ENCODE results near the gene GYS2.

GYS2 gene

DNA sequence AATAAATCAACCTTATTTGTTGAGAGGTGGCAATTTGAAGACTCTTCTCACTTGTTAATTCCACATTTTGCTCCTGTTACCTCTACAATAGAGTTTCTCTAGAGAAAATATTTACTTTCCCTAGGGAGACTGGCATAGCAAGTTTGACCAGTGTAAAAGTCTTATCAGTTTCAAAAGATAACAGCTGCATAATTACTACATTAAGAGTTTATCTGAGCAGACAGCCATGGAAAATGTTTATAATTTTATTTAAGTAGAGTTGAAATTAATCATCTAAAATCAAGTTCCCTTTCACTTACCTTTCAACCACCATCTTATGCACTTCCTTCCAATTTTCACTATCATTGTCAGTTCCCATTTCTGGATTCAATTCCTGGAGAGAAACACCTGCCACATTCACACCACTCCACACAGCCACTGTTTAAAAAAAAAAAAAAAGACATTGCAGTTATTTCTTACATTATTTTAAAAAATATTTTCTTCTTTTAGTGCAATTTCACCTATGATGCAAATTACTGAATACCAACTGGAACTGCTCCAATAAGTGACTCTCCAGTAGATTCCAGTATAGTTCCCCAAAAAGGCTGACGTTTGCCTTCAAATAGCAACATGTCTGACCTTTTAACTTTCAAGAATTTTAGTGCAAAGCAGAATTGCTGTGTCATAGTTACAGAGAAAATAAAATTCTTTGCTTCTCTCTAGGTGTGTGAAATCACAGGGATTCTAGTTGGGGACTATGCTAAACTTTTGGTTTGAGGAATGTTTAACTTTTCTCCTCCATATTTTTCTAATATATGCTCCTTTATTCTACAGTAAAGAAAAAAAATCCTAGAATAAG lies 33.6 kb upstream of the GYS2 start:
- Histone ChIP-seq H3K9me3 (ENCODE audit: control insufficient read depth, insufficient read depth, low read length) (no peaks in the 10 kb centered on the region), H3K27ac (ENCODE audit: low read length) (no peak overlapping the region), H3K27me3 (ENCODE audit: control insufficient read depth, insufficient read depth, low read length) (no peaks in the 10 kb centered on the region), H3K36me3 (ENCODE audit: control insufficient read depth, insufficient read depth, low read length) (peaks cover 22% of the 10 kb centered on the region; the same call in 1 of the 2 replicates), H3K4me1 (ENCODE audit: control insufficient read depth, insufficient read depth, low read length) (no peaks in the 10 kb centered on the region), H3K4me3 (ENCODE audit: low read length) (no peak overlapping the region)
- no CpG with 5 or more reads among the region's 1 CpG for WGBS (ENCODE audit: insufficient coverage, insufficient read length)
- DNase-seq (ENCODE audit: low read depth, low spot score): no peak

DNA sequence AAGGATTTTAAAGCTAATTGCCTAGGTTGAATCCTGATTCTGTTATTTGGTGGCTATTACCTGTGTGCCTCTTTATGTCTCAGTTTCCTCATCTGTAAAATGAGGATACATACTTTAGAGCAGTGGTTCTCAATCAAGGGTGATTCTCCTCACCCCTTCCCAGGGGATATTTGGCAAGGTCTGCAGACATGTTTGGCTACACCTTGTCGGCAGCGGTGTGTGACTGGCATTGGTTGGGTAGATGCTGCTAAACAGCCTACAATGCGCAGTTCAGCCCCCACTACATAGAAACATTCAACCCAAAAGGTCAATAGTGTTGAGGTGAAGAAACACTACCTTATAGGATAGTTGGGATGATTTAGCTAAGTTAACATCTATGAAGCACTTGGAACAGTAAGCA lies 29.6 kb upstream of the GYS2 start:
- H3K36me3 ChIP-seq (ENCODE audit: control insufficient read depth, insufficient read depth, low read length): peaks cover 11% of the 10 kb centered on the region; the same call in 1 of the 2 replicates
- no peak overlapping the region for H3K27ac ChIP-seq (ENCODE audit: low read length)
- no CpG with 5 or more reads among the region's 3 CpGs for WGBS (ENCODE audit: insufficient coverage, insufficient read length)

DNA sequence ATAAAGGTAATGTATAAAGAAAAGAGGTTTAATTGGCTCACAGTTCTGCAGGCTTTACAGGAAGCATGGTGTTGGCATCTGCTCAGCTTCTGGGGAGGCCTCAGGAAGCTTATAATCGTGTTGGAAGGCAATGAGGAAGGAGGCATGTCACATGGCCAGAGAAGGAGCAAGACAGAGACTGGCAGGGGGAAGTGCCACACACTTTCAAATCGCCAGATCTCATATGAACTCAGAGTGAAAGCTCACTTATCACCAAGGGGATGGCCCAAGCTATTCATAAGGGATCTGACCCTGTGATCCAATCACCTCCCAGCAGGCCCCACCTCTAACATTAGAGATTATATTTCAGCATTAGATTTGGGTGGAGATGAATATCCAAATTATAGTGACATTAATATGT lies 26.7 kb upstream of the GYS2 start:
- Histone ChIP-seq H3K4me1 (ENCODE audit: control insufficient read depth, insufficient read depth, low read length) (no peaks in the 10 kb centered on the region), H3K36me3 (ENCODE audit: control insufficient read depth, insufficient read depth, low read length) (peaks cover 11% of the 10 kb centered on the region; the same call in 1 of the 2 replicates), H3K9me3 (ENCODE audit: control insufficient read depth, insufficient read depth, low read length) (no peaks in the 10 kb centered on the region), H3K27me3 (ENCODE audit: control insufficient read depth, insufficient read depth, low read length) (no peaks in the 10 kb centered on the region), H3K4me3 (ENCODE audit: low read length) (no peak overlapping the region), H3K27ac (ENCODE audit: low read length) (no peak overlapping the region)
- WGBS (ENCODE audit: insufficient coverage, insufficient read length): no CpG with 5 or more reads among the region's 2 CpGs
- DNase-seq (ENCODE audit: low read depth, low spot score): no peak

More for the DNA sequence above, 29.6 kb upstream of the GYS2 start:
- H3K27me3 ChIP-seq (ENCODE audit: control insufficient read depth, insufficient read depth, low read length): no peaks in the 10 kb centered on the region
- no peaks in the 10 kb centered on the region for H3K9me3 ChIP-seq (ENCODE audit: control insufficient read depth, insufficient read depth, low read length)
- no peaks in the 10 kb centered on the region for H3K4me1 ChIP-seq (ENCODE audit: control insufficient read depth, insufficient read depth, low read length)
- H3K4me3 ChIP-seq (ENCODE audit: low read length): no peak overlapping the region
- no peak for DNase-seq (ENCODE audit: low read depth, low spot score)

DNA sequence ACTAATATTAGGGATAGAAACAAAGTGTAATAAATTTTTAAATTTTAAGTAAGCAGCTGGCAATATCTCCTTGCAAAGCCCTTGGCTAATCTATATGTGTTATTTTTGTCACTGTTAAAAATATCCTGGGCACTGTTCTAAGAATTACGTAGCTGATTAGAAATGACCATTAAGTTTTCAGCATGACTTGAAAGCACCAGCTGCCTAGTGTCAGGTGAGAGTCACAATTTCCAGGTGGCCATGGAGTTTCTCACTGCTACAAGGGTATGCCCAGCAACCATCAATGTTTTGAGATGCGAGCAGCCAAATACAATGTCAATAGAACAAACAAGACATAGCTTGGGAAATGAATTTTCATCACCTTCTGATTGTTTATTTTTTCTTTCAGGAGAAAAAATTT lies 23.3 kb upstream of the GYS2 start:
- Histone ChIP-seq H3K4me1 (ENCODE audit: control insufficient read depth, insufficient read depth, low read length) (no peaks in the 10 kb centered on the region), H3K27ac (ENCODE audit: low read length) (no peak overlapping the region), H3K9me3 (ENCODE audit: control insufficient read depth, insufficient read depth, low read length) (no peaks in the 10 kb centered on the region), H3K27me3 (ENCODE audit: control insufficient read depth, insufficient read depth, low read length) (no peaks in the 10 kb centered on the region), H3K4me3 (ENCODE audit: low read length) (no peak overlapping the region), H3K36me3 (ENCODE audit: control insufficient read depth, insufficient read depth, low read length) (no peaks in the 10 kb centered on the region)
- no peak for DNase-seq (ENCODE audit: low read depth, low spot score)
- WGBS (ENCODE audit: insufficient coverage, insufficient read length): no CpG with 5 or more reads among the region's 2 CpGs

DNA sequence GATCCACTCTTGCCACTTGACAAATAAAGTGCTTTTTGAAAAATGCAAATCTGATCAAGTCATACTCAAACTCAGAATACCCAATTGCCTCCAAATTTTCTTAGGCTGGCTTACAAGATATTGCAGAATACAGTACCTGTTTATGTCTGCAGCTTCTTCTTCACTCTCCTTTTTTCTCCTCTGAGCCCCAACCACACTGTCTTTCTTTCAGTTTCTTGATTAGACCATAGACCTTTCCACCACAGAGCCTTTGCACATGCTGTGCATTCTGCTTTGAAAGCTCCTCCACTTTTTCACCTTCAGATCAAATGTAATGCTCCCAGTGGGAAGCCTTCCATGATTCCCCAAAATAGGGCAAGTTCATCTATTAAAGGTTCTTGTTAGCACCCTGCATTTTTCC lies 13.9 kb upstream of the GYS2 start:
- no peaks in the 10 kb centered on the region for H3K27me3 ChIP-seq (ENCODE audit: control insufficient read depth, insufficient read depth, low read length)
- no peak overlapping the region for H3K4me3 ChIP-seq (ENCODE audit: low read length)
- H3K36me3 ChIP-seq (ENCODE audit: control insufficient read depth, insufficient read depth, low read length): no peaks in the 10 kb centered on the region
- H3K27ac ChIP-seq (ENCODE audit: low read length): no peak overlapping the region
- H3K4me1 ChIP-seq (ENCODE audit: control insufficient read depth, insufficient read depth, low read length): no peaks in the 10 kb centered on the region
- no peaks in the 10 kb centered on the region for H3K9me3 ChIP-seq (ENCODE audit: control insufficient read depth, insufficient read depth, low read length)
- no peak for DNase-seq (ENCODE audit: low read depth, low spot score)

DNA sequence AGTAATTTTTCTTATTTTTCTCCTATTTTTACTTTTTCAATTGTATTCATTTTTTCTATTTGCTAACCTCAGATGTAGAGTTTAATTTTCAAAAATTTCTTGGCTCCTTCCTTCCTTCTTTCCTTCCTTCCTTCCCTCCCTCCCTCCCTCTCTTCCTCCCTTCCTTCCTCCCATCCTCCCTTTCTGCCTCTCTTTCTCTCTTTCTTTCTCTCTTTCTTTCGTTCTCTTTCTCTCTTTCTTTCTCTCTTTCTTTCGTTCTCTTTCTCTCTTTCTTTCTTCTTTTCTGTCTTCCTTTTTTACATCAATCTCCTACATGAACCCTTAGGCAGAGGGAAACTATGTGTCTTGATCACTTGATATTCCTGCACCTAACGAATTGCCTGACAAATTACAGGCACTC lies 12.4 kb upstream of the GYS2 start:
- no CpG with 5 or more reads among the region's 3 CpGs for WGBS (ENCODE audit: insufficient coverage, insufficient read length)
- no peak overlapping the region for H3K4me3 ChIP-seq (ENCODE audit: low read length)
- H3K36me3 ChIP-seq (ENCODE audit: control insufficient read depth, insufficient read depth, low read length): no peaks in the 10 kb centered on the region
- no peak overlapping the region for H3K27ac ChIP-seq (ENCODE audit: low read length)
- H3K4me1 ChIP-seq (ENCODE audit: control insufficient read depth, insufficient read depth, low read length): no peaks in the 10 kb centered on the region
- DNase-seq (ENCODE audit: low read depth, low spot score): no peak
- H3K9me3 ChIP-seq (ENCODE audit: control insufficient read depth, insufficient read depth, low read length): no peaks in the 10 kb centered on the region
- no peaks in the 10 kb centered on the region for H3K27me3 ChIP-seq (ENCODE audit: control insufficient read depth, insufficient read depth, low read length)

DNA sequence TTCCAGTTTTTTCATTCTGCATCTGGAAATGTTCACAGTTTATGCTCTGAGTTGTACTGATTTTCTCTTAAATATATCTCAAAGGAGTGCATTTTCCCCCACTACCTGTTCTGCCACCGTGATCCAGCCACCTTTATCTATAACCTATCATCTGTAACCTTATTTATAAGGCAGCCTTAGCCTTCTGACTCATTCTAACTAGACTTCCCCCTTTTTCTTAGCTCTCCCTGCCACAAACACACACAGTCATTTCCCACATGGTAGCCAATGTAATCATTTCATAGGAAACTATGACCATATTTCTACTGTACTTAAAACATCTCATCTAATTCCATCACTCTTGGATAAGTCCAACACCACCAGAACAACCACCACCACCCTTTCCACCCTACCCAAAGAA lies 10.8 kb upstream of the GYS2 start:
- no peak for DNase-seq (ENCODE audit: low read depth, low spot score)
- Histone ChIP-seq H3K27ac (ENCODE audit: low read length) (no peak overlapping the region), H3K27me3 (ENCODE audit: control insufficient read depth, insufficient read depth, low read length) (no peaks in the 10 kb centered on the region), H3K4me3 (ENCODE audit: low read length) (no peak overlapping the region), H3K36me3 (ENCODE audit: control insufficient read depth, insufficient read depth, low read length) (no peaks in the 10 kb centered on the region), H3K9me3 (ENCODE audit: control insufficient read depth, insufficient read depth, low read length) (no peaks in the 10 kb centered on the region), H3K4me1 (ENCODE audit: control insufficient read depth, insufficient read depth, low read length) (no peaks in the 10 kb centered on the region)
- no CpG with 5 or more reads among the region's 1 CpG for WGBS (ENCODE audit: insufficient coverage, insufficient read length)

DNA sequence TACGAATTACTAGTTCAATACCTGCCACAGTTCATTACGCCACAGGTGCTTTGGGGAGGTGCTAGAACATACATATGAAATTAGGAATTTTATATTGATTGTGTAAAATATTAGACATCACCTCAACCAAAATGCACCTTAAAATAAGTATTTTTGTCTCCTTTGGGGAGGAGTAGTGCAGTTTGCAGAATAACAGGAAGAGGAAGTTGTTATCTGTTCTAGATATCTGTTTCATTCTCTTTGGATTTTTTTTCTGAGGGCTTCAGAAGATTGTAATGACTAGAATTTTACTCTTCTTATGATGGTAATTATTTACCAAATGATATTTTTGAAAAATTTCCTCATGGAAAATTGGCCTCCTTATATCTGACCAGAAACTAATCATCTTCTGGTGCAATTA lies 9.9 kb upstream of the GYS2 start:
- no peak for DNase-seq (ENCODE audit: low read depth, low spot score)
- no peaks in the 10 kb centered on the region for H3K4me1 ChIP-seq (ENCODE audit: control insufficient read depth, insufficient read depth, low read length)
- H3K27me3 ChIP-seq (ENCODE audit: control insufficient read depth, insufficient read depth, low read length): no peaks in the 10 kb centered on the region
- H3K4me3 ChIP-seq (ENCODE audit: low read length): no peak overlapping the region
- no peaks in the 10 kb centered on the region for H3K9me3 ChIP-seq (ENCODE audit: control insufficient read depth, insufficient read depth, low read length)
- no CpG with 5 or more reads among the region's 2 CpGs for WGBS (ENCODE audit: insufficient coverage, insufficient read length)
- H3K27ac ChIP-seq (ENCODE audit: low read length): no peak overlapping the region
- no peaks in the 10 kb centered on the region for H3K36me3 ChIP-seq (ENCODE audit: control insufficient read depth, insufficient read depth, low read length)

DNA sequence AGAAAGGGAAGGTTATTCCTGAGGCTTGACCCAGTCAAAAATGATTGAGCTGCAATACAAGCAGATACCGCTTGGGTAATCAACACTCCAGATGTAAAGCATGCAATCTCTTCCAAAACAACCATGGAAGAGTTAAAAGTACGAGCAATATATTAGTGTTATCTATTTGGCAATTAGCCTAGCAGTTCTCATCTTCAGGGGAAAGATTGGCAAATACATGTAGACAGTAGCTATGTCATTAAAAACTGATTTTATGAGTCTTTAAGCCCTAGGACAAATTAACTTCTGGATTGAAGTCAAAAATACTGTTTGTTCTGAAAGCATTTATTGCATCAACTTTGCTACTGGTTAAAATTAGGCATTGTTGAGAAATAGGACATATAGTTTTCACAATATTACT lies 9.3 kb upstream of the GYS2 start:
- H3K4me1 ChIP-seq (ENCODE audit: control insufficient read depth, insufficient read depth, low read length): no peaks in the 10 kb centered on the region
- DNase-seq (ENCODE audit: low read depth, low spot score): no peak
- no peaks in the 10 kb centered on the region for H3K27me3 ChIP-seq (ENCODE audit: control insufficient read depth, insufficient read depth, low read length)
- WGBS (ENCODE audit: insufficient coverage, insufficient read length): no CpG with 5 or more reads among the region's 2 CpGs
- no peaks in the 10 kb centered on the region for H3K36me3 ChIP-seq (ENCODE audit: control insufficient read depth, insufficient read depth, low read length)
- no peak overlapping the region for H3K4me3 ChIP-seq (ENCODE audit: low read length)
- no peaks in the 10 kb centered on the region for H3K9me3 ChIP-seq (ENCODE audit: control insufficient read depth, insufficient read depth, low read length)
- H3K27ac ChIP-seq (ENCODE audit: low read length): no peak overlapping the region

DNA sequence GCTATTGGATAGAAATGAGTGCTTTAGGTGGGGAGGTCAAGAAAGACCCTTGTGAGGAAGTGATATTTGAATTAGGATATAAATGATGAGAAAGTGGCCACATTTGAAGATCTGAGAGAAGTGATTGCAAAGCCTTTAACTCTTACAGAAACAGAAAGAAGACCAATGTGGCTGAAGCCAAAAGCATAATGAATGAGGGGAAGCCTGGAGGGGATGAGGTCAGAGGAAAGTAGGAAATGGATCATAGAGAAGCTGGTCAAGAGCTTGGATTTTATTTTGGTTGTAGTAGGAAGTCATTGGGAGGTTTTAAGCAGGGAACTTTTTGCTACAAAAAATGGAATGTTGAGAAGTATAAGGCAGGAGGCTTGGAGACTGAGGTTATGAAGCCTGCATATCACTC lies 3.5 kb upstream of the GYS2 start:
- DNase-seq (ENCODE audit: low read depth, low spot score): no peak
- no peak overlapping the region for H3K27ac ChIP-seq (ENCODE audit: low read length)
- H3K4me1 ChIP-seq (ENCODE audit: control insufficient read depth, insufficient read depth, low read length): no peaks in the 10 kb centered on the region
- no peaks in the 10 kb centered on the region for H3K9me3 ChIP-seq (ENCODE audit: control insufficient read depth, insufficient read depth, low read length)
- H3K27me3 ChIP-seq (ENCODE audit: control insufficient read depth, insufficient read depth, low read length): no peaks in the 10 kb centered on the region
- H3K36me3 ChIP-seq (ENCODE audit: control insufficient read depth, insufficient read depth, low read length): no peaks in the 10 kb centered on the region
- no peak overlapping the region for H3K4me3 ChIP-seq (ENCODE audit: low read length)

DNA sequence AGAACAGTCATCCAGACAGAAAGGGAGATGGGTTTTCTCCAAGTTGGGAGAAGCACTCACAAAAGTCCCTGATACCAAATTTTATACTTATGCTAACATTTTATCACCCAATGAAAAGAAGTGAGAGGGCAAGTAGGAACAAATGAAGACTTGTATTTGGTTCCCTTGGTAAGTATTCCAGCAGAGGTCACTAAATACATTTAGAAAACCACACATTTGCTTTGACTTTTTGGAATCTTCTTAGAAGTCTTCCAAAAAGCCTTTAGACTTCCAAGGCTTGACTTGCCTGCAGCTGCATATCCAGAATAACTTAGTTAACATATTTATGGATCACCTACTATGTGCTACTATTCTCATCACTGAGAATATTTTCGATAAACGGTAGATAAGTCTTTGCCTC lies 3.1 kb upstream of the GYS2 start:
- H3K4me3 ChIP-seq (ENCODE audit: low read length): no peak overlapping the region
- WGBS (ENCODE audit: insufficient coverage, insufficient read length): no CpG with 5 or more reads among the region's 2 CpGs
- no peaks in the 10 kb centered on the region for H3K4me1 ChIP-seq (ENCODE audit: control insufficient read depth, insufficient read depth, low read length)
- DNase-seq (ENCODE audit: low read depth, low spot score): no peak
- no peaks in the 10 kb centered on the region for H3K9me3 ChIP-seq (ENCODE audit: control insufficient read depth, insufficient read depth, low read length)
- no peak overlapping the region for H3K27ac ChIP-seq (ENCODE audit: low read length)
- no peaks in the 10 kb centered on the region for H3K36me3 ChIP-seq (ENCODE audit: control insufficient read depth, insufficient read depth, low read length)
- H3K27me3 ChIP-seq (ENCODE audit: control insufficient read depth, insufficient read depth, low read length): no peaks in the 10 kb centered on the region

All from iPS DF 6.9 (cell line).